Fibroblast of mammary gland (primary cell): ENCODE results near the gene PHF21A.

ENCODE experiments used
- DNase-seq: peaks from one replicate; pipeline ENCODE4 v3.0.0-alpha.2; 2010; ENCODE audit warnings: low read depth
- H3K4me3 ChIP-seq: 2 replicates; pipeline ENCODE4 v1.5.1; 2011; ENCODE audit warnings: low read depth, mild to moderate bottlenecking, low read length, moderate library complexity; ENCODE audit not compliant: control insufficient read depth
- CTCF ChIP-seq: conservative IDR thresholded peaks from 2 replicates; pipeline ENCODE4 v1.5.1; 2011; ENCODE audit warnings: low read depth, low read length, inconsistent platforms; ENCODE audit not compliant: control insufficient read depth, insufficient read depth

Gene PHF21A

DNA sequence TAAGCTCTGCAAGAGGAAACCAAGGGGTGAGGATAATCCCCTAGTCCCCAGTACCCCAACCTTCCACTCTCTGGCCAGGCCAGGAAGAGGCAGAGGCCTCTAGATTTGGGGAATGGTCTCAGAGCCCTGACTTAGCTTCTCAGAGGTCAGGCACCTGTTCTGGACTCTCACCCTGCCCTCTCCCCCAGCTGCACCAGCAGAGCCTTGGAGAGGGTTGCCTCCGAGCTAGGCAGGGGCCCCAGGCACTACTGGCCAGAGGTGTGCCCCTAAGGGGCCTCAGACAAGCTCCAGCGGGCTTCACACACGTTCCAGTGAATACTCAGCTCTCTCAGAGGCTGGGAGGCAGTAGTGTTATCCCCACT, 222.2 kb downstream of the PHF21A start:
- TF ChIP-seq CTCF: no peak
- H3K4me3 ChIP-seq: peak overlapping the region; percentile 41
- no peak for DNase-seq

DNA sequence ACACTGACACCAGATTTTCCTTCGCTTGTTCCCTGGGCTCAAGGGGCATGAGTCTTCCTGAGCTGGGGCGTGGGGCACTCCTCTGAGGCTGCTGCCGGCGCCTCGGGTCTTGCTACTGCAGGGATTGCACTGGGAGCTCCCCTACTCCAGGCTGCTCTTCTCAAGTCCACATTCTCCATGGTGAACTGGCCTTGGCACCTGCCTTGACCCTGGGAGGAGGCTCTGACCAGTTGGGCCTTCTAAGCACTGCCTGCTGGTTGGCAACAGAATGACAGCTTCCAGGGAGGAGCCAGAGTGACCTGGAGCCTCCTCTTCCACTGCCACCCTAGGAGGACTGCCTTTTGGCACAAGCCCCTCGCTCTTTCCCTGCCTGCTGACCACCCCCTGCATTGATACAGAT, 223.7 kb downstream of the PHF21A start:
- no peak for TF ChIP-seq CTCF
- no peak for DNase-seq
- no peak overlapping the region for H3K4me3 ChIP-seq

- no peak for DNase-seq
- H3K4me3 ChIP-seq: no peak overlapping the region
- no peak for TF ChIP-seq CTCF
Measured at GRCh38 chr11:45896422-45896984, 224.8 kb downstream of the PHF21A start.

DNA sequence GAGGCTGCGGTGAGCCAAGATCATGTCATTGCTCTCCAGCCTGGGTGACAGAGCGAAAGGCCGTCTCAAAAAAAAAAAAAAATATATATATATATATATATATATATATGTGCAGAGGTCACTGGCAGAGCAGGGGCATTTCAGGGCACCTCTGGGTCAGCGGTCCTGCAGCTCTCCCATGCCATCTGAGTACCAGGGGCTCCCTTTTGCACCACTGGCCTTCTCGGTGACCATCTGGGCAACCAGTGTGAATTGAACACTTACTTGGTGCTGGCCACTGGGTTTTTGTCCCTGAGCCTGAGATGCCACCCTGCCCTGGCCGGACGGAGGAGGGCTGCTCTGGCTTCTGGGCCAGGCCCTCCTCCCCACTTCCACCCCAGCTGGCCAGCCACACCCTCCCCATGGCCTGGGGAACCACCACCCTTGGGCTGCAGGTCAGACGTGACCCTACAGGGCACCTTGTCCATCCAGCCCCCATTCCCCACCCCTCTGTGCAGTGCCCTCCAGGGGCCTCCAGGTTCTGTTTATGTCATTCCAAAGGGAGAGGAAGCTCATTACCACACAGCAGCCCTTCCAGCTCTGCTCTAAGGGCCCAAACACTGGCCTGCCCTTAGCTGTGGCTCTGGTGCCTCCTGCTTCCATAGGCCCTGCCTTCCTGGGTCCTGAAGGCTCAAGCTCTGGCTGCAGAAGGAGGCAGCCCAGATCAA, 225.5 kb downstream of the PHF21A start:
- H3K4me3 ChIP-seq: no peak overlapping the region

GRCh38 chr11:45894555-45895247, 226.6 kb downstream of the PHF21A start:
- TF ChIP-seq CTCF: no peak
- DNase-seq: no peak
- H3K4me3 ChIP-seq: no peak overlapping the region

More for the DNA sequence above, 225.5 kb downstream of the PHF21A start:
- DNase-seq: no peak
- no peak for TF ChIP-seq CTCF

DNA sequence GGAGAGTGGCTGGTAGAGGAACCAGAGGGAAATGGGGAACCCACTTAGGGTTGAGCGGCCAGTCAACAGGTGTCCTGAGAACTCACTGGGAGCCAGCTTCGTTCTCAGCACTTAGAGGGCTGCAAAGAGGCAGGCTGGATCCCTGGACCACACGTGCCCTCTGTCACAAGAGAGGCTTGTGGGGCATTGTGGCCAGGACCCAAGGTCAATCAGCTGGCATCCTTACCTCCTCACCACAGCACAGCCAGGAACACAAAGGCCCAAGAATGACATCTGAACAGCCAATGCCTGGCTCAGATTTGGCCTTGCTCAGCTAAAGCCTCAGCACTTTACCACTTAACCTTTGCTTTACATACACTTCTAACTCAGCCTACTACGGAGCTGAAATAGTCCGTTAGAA, 228.4 kb downstream of the PHF21A start:
- no peak for TF ChIP-seq CTCF
- H3K4me3 ChIP-seq: no peak overlapping the region
- no peak for DNase-seq
